ENCODE measurements around the gene RPS23.
"Not testable (repeated sequence)": the region's sequence is repeated elsewhere in the genome, so short reads cannot be mapped to it uniquely, and the experiment has no call there.

RPS23 gene

DNA sequence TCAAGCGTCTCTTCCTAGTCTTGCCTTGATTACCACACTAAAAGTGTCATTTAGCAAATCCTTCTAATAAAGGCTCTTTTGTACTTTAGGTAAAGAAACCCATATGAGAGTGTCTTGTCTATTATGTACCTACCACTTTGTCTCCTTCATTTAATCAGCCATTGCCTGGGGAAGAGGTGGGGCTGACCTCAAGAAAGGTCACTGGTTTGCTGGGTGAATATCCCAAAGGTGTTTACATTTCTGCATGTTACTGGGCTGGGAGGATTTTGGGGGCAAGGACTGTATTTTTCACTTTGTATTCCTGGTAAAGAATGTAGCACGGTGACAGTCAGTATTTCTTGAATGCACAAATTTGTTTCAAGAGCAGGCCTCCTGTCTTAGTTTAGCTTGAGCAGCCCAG, 11.9 kb upstream of the RPS23 start:
- no peak for DNase-seq (ENCODE audit: low read depth, low spot score)

DNA sequence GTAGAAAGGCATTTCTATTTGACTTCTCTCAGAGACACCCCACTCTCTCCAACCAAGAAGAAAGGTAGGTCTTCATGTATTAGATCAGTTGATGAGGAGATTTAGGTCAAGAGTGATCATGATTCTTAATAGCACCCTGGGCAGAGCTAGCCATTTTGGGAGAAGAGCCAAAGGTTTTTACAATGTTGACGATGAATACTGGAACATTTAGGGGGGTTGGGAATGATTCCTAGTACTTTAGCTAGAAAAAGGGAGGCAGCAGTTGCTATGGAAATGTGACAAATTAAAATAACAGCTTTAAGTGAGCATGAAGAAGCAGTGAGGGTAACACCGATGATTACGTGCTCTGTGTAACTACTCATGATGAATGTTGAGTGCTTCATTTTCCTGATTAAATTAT, 9.5 kb upstream of the RPS23 start:
- no peak for DNase-seq (ENCODE audit: low read depth, low spot score)

DNA sequence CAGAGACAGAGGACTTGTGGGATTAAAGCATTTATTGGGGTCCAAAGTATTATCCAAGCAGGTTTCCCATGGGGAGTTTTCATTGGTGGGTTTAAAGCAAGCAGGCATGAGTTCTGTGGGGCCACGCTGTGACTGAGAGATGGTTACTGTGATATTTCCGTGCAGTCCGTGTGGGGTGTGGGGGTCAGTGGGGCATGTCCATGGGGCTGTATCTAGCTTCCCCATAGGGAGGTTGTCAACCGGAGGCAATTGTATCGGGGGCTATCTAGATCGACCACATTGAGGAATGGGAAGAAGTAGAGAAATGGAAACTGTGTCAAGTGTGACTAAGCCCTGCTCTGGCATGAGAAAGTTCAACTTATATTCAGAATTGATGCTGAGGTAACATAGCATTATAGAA, 7.1 kb upstream of the RPS23 start:
- no peak for DNase-seq (ENCODE audit: low read depth, low spot score)

DNA sequence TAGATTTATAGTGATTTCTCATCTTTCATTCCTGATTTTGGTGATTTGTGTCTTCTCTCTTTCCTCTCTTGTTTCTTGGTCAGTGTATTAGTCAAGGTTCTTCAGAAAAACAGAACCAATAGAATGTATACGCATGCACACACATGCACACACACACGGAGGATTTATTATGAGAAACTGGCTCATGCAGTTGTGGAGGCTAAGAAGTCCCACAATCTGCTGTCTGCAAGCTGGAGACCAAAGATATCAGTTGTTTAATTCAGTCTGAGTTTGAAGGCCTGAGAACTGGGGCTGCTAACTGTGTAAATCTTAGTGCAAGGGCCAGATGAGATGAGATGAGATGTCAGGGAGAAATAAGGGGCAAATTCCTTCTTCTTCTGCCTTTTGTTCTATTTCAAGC, 5.7 kb upstream of the RPS23 start:
- DNase-seq (ENCODE audit: low read depth, low spot score) = no peak

DNA sequence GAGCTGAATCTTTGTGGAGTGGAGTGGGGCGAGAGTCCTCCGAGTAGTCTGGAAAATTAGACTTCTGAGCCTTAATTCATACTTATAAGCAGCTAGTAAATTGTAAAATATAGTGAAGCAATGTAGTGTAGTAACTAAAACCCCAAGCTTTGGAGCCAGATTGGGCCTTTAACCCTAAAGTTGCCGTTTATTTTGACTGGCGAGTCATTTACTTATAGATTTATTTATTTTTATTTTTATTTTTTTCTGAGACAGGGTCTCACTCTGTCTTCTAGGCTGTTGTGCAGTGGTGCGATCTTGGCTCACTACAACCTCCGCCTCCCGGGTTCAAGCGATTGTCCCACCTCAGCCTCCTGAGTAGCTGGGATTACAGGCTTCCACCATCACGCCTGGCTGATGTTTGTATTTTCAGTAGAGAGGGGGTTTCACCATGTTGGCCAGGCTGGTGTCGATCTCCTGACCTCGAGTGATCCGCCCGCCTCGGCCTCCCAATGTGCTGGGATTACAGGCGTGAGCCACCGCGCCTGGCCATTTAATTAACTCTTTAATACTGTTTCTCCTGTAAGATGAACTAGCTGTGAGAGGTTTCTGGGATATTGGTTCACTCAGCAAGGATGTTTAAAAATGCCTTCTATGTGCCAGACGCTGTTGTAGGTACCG, 687 bp upstream of the RPS23 start:
- no peak for DNase-seq (ENCODE audit: low read depth, low spot score)

DNA sequence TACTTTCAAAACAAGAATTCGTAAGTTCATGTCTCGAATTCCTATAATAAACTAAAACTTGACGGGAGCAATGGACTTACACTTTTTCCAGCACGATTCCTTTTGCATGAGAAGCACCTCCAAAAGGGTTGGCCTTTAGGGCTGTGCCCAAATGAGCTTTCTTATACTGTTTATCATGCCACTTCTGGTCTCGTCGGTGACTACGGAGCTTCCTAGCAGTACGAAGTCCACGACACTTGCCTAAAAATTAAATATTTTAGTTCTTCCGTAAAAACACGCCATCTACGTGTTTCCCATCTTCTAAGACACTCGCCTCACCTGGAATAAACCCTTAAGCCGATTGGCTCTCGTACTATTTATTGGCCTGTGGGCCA, 554 bp downstream of the RPS23 start:
- DNase-seq (ENCODE audit: low read depth, low spot score) = no peak

DNA sequence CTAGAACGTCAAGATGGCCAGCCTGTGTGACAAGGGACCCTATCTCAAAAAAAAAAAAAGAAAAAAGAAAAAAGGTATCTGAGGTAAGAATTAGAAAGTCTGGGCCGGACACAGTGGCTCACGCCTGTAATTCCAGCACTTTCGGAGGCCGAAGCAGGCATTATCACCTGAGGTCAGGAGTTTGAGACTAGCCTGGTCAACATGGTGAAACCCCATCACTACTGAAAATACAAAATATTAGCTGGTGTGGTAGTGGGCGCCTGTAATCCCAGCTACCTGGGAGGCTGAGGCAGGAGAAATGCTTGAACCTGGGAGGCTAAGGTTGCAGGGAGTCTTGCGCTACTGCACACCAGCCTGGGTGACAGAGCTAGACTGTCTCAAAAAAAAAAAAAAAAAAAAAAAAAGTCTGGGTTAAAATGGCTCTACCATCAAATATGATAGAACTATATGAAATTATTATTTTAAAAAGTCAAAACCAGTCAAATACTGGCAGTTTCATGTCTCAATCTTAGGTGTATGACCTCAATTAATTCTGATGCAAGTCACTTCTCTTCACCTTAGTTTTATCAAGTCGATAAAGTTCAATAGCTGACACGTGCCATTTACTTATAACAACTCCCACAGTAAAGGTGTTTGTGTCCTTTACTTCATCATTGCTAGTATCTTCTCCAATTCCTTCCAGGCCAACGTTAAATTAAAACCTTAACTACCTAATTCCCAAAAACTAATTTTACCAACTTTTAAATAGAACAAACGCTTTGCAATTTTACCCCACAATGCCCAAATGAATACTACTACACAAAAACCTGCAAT, 1.1 kb downstream of the RPS23 start:
- DNase-seq (ENCODE audit: low read depth, low spot score) = no peak

DNA sequence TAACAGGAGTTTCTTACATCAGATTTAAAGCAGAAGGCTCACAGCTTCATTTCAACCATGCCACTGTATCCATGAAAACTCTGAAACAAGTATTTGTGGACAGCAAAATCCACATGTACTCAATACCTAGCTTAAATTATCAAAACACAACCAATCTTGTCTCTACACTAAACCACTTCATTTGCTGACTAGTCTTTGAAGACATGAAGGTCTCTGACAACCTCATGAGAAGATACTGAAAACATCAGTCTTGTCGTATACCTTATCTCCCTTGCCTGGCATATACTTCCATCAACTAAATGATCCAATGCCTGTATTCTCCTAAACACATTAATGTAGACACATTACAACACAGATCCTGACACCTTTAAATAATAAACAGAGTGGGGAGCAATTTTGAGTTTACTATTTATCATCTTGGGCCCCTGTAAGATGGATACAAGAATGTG, 2.9 kb downstream of the RPS23 start:
- DNase-seq (ENCODE audit: low read depth, low spot score) = no peak

DNA sequence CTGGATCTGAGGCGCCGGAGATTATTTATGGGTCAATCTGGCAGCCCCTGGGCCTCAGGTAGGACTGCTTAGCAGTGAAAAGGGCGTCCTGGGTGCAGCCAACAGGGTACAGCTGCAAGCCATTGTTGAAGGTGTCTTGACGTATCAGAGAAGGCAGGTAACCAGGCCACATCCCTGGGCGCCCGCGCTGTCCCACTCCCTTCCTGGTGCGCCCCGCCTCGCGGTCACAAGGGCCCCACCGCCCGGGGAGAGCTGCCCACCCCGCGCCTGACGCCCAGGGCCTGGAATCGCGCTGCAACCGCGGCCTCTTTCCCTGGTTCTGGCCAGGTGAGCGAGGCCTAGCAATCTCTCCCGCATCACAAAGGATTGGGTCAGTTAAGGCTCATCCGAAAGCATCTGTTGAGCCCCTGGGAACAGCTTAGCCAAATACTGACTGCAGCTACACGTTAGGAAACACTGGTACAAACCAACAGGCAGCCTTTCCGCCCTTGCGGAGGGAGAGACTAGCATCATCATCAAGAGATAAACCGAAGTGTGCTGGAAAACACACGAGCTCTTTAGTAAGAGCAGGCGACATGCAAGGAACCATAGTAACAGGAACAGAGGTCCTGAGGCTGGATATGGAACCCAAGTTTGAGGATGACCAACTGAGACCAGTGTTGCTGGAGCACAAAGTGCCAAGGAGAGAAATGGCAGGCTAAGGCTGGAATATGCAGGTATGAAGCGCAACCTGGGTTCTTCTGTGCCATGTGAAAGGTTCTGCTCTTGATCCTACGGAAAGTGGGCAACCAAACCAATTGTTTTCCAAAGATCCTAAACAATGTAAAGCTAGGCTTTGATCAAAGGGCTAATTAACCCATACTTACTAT, 3.6 kb downstream of the RPS23 start:
- DNase-seq (ENCODE audit: low read depth, low spot score) = no peak

DNA sequence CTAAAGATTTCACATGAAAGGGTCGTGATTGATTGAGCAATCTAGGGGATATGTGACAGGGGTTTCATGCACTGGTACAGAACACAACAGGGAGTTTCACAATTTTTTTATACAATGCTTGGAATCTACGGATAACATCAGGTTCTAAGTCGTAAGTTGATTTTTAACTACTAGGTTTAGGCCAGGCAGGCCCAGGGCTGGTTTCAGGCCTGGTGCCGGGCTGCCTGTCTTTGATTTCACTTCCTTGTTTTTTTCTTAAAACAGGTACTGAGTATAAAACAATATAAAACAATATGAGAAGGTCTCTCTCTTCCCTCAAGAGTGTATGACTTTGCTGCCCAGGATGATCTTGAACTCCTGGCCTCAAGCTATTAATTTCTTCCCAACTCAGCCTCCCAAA, 4.7 kb downstream of the RPS23 start:
- DNase-seq (ENCODE audit: low read depth, low spot score) = not testable (repeated sequence)

DNA sequence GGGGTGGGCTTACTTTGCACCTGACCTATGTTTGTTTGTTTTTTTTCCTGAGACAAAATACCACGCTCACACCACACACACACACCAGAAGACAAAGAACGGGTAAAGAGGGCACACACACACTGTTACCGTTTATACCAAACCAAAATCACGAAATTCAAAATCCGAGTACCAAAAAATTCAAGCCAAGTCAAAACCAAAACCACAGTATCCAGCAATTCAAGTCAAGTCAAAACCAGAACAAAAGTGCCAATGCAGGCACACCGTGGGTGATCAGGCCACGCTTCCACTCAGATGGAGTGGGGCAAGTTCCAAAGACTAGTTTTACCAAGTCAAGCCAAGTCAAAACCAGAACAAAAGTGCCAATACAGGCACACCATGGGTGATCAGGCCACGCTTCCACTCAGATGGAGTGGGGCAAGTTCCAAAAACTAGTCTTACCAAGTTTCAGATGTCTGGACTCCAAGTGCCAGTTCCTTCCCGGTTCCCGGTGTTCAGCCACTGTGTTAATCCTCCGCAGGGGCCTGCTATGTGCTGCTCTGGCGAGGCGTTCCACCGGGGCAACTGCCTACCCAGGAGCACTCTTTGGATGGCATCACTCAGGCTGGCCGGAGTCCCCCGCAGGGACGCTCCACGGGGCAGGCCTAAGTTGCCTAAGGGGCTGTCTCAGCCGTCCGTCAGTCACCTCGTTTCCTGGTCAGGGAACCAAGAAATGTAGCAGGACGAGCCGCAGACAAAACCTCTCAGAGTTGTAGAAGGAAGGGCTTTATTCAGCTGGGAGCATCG, 5.4 kb downstream of the RPS23 start:
- not testable (repeated sequence) for DNase-seq (ENCODE audit: low read depth, low spot score)

DNA sequence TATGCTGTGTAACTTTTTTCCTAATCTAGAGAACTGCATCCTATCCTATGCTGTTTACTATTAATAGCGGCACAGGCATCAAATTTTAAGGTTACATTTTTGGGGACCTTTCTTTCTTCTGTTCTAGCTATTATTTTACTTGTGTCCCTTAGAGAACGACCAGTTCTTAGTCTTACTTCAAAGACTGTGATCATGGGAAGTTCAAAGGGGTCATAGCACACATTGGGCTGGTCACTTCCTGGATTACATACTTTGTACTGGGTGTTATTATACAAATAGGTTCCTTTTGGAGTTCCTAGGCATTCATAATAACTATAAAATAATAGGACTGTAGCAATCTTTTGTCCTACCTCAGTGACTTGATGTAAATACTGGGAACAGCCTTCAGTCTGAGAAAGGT, 8.8 kb downstream of the RPS23 start:
- not testable (repeated sequence) for DNase-seq (ENCODE audit: low read depth, low spot score)

DNA sequence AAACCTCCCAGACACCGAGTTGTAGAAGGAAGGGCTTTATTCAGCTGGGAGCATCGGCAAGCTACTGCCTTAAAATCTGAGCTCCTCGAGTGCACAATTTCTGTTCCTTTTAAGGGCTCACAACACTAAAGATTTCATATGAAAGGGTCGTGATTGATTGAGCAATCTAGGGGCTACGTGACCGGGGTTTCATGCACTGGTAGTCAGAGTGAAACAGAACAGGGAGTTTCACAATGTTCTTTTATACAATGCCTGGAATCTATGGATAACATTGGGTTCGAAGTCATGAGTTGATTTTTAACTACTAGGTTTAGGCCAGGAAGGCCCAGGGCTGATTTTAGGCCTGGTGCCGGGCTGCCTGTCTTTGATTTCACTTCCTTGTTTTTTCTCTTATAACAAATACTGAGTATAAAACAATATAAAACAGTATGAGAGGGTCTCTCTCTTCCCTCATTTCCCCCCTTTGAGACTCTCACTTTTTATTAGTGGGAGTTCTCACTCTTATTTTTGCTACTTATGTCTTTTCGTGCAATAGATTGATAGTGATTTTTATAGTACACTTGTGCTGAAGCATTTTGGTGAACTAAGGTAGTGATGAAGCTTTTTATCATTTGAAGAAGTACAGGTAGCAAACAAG, 10.7 kb downstream of the RPS23 start:
- not testable (repeated sequence) for DNase-seq (ENCODE audit: low read depth, low spot score)

DNA sequence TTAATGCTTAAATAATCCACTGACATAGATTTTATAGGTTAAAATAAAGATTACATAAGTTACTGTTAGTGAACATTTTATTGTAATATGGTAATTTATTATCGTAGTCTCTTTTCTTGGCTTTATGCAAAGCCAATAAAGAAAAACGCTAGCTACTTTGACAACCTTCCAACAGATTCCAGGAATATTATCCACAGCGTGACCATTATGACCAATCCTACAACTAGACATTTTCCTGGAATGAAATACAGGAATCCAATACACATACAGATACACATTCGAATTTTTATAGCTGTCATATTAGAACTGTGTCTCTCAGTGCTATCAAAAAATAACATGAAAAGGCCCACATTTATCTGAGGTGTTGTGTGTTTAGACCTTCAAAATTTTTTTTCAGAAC, 13.1 kb downstream of the RPS23 start:
- DNase-seq (ENCODE audit: low read depth, low spot score) = no peak

DNA sequence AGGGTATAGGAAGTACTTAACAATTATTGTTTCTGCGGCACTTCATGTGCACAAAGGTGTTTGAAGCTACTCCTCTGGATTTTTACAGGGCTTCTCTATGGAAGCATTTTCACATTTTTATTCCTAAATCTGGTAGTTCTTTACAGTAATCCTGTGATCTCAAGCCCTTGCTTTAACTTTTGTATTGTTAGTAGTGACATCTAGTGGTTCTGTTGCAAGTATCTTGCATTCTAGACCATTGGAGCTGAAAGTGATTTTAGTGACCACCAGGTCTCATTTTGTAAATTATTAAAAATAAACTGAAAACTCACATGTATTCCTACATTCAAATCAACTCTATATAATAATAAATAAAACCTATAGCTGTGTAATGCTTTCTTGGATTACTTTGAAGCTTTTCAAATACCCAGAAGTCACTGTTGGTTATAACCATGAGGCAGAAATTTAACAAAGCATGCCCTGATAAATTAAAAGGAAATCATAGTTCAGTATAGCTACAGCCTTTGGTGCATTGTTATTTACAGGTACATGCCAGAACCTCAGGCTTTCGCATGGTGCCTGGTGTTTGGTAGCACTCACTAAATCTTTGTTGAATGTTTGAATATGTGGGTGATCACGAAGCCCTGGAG, 18.9 kb downstream of the RPS23 start:
- no peak for DNase-seq (ENCODE audit: low read depth, low spot score)

DNA sequence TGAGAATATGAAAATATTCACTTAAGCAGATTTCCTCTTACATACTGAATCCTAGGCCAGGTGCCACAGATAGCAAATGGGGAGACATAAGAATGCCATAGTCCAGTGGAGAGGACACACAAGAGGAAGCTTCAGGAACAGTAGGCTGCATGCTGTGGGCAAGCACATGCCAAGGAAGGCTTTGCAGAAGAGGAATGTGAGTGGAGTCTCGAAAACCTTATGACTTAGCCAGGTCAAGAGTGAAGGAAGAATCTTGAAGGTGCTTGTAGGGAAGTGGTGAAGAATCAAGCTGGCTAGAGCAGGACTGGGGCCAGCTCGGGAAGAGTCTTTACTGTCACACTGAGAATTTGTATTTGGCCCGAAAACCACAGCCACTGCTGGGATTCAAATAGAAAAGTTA, 20.4 kb downstream of the RPS23 start:
- DNase-seq (ENCODE audit: low read depth, low spot score) = no peak

DNA sequence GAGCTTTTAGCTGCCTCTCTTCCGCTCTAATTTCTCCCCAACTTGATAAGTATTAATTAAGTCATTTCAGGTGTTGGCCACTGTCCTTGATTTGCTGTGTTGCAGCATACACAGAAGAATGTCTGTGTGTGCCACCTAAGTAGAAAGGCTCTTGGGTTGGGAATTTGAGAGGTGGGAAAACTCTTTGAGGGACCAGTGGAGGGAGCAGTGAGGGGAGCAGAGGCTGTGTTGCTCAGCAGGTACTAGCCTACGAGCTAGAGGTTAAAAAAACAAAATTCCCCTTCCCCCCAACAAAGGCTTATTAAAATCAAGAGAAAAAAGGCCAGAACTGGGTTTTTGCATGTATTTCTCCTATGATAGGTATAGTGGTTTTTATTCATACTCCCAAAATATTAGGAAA, 20.9 kb downstream of the RPS23 start:
- no peak for DNase-seq (ENCODE audit: low read depth, low spot score)

DNA sequence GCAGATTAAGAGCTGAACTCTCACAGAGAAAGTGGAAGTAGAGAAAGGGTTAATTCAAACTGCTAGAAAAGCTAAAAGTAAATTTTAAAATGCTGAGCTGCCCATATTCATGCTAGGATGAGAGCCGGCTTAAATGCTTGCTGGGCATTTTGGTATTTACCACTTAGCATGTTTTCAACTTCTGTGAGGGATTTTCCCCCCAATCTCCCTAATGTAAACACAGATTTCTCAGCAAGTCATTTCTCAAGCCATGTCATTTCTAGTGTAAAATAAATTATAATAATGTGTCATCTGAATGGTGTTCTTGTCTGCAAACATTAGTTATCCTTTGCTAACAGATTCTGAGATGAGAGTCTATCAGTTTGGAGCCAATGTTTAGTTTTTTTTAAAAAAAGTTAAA, 22.3 kb downstream of the RPS23 start:
- no peak for DNase-seq (ENCODE audit: low read depth, low spot score)

DNA sequence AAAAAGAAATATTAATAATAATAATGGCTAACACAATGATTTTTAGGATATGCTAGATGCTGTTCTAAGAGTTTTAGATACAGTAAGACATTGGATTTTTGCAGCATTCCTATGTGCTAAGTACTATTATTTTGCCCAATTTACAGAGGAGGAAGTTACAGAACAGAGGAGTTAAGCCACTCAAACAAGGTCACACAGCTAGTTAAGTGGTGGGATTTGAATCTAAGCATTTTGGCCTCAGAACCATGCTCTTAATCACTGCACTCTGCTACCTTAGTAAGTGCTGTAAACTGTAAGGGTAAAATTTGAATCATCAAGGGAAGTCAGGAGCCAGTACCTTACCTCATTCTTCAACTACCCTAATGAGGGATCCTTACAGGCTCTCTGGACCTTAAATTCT, 25.4 kb downstream of the RPS23 start:
- no peak for DNase-seq (ENCODE audit: low read depth, low spot score)

DNA sequence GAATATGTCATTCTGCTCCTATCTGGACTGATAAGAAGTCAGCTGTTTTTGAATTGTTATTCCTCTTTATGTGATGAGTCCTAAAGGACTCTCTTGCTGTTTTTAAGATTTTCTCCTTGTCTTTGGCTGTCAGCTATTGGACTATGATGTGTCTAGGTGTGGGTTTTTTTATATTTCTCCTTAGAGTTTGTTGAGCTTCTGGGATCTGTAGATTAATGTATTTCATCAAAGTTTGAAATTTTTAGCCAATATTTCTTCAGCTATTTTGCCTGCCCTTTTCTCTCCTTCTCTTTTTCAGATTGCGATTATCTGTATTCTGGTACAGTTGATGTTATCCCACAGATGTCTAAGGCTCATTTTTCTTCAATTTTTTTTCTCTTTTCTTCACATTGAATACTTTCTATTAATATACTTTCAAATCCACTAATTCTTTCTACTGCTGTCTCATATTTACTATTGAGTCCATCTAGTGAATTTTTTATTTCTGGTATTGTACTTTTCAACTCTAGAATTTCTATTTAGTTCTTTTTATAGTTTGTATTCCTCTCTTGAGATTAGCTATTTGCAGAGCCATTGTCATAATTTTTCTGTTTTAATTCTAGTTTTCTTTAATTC, 31.1 kb downstream of the RPS23 start:
- DNase-seq (ENCODE audit: low read depth, low spot score) = no peak

All from brain pericyte (primary cell).